Measurements from ENCODE around the gene ZNF492.
"Not testable (repeated sequence)": the region's sequence is repeated elsewhere in the genome, so short reads cannot be mapped to it uniquely, and the experiment has no call there.

Gene ZNF492

GRCh38 chr19:22617614-22618320, 16.4 kb upstream of the ZNF492 start:
- DNase-seq = no peak

- no peak for DNase-seq
These were observed 14.8 kb upstream of the ZNF492 start for GRCh38 chr19:22619371-22619770.

- no peak for DNase-seq
These were observed 14.2 kb upstream of the ZNF492 start for GRCh38 chr19:22619932-22620331.

GRCh38 chr19:22620401-22620800, 13.7 kb upstream of the ZNF492 start:
- DNase-seq = no peak

- DNase-seq = no peak
These were observed 13.2 kb upstream of the ZNF492 start for GRCh38 chr19:22620912-22621311.

- no peak for DNase-seq
These were observed 12.1 kb upstream of the ZNF492 start for GRCh38 chr19:22622020-22622419.

- DNase-seq = no peak
These were observed 11.0 kb upstream of the ZNF492 start for GRCh38 chr19:22622901-22623840.

- DNase-seq = no peak
These were observed 10.3 kb upstream of the ZNF492 start for GRCh38 chr19:22623841-22624221.

- DNase-seq = no peak
These were observed 8.7 kb upstream of the ZNF492 start for GRCh38 chr19:22625266-22626035.

GRCh38 chr19:22627526-22627925, 6.6 kb upstream of the ZNF492 start:
- DNase-seq = no peak

GRCh38 chr19:22628401-22628800, 5.7 kb upstream of the ZNF492 start:
- DNase-seq = no peak

GRCh38 chr19:22634450-22634827, 315 bp downstream of the ZNF492 start:
- no peak for DNase-seq

- DNase-seq = not testable (repeated sequence)
These were observed 51.4 kb downstream of the ZNF492 start for GRCh38 chr19:22685493-22685892.

GRCh38 chr19:22702661-22703060, 68.5 kb downstream of the ZNF492 start:
- DNase-seq = not testable (repeated sequence)

- DNase-seq = not testable (repeated sequence)
These were observed 69.0 kb downstream of the ZNF492 start for GRCh38 chr19:22703096-22703495.

- no peak for DNase-seq
These were observed 74.9 kb downstream of the ZNF492 start for GRCh38 chr19:22708983-22709382.

All from NCI-H2081 treated with DMSO at 0.1 percent for 48 hours (cell line).